Stimulated activated CD8-positive, alpha-beta memory T cell treated with anti-CD3 and anti-CD28 coated beads, Interleukin-2, amount 100 ng/mL, for 1 hour (primary cell): ENCODE results near the gene CAMK4.

Experiments
- DNase-seq, 2 donors: peaks; one replicate each; pipeline ENCODE4 v3.0.0-alpha.2; 2020; ENCODE audit warnings: low read depth in 2 of 2

The CAMK4 gene

DNA sequence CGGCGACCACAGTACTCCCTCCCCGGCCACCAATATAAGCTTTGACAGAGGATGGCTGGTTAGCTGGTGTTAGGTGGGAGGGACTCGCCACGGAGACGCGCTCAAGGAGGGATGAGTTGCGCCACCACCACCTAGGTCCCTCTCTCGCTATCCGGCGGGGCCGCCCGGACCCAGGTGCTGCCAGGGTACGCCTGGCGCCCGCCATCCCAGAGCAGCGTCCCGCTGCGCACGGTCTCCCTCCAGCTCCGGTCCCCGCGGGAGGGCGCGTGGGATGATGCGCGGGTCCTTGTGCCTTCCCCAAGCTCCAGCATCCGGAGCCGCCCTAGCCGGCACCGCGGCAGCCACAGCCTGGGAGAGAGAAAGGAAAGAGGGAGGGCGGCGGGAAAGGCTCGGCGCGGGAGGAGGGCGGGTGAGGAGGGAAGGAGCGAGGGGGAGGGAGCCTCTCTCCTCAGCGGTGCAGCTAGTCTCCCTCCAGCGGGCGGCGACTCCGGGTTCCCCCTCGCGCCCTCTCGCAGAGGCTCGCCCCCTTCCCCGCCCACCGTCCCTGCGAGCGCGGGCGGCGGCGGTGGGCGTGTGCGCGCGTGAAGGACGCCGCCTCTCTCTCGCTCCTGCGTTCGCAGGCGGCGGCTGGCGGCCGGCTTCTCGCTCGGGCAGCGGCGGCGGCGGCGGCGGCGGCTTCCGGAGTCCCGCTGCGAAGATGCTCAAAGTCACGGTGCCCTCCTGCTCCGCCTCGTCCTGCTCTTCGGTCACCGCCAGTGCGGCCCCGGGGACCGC is at the start of gene CAMK4:
Gene CAMK4, plus strand, starts transcription at position 598 of the 774 bp plus-strand sequence. Its CDS starts 100 bp downstream, at position 698.
- peak; percentile 49 to 72 for DNase-seq

DNA sequence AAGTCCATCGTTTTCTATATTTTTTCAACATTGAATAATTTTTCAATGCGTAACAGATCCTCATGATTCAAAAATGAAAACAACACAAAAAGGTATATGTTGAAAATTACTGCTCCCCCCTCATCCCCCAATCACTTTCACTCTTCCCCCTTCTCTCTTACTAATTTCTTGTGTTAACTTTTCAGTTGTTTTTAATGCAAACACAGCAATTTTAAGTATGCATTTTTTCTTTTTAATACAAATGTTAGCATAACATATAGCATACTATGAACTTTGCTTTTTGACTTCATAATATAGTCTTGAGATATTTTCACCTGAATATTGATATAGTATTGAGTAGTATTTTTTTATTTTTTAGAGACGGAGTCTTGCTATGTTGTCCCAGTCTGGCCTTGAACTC is 41.1 kb upstream of the CAMK4 start:
- no peak for DNase-seq

DNA sequence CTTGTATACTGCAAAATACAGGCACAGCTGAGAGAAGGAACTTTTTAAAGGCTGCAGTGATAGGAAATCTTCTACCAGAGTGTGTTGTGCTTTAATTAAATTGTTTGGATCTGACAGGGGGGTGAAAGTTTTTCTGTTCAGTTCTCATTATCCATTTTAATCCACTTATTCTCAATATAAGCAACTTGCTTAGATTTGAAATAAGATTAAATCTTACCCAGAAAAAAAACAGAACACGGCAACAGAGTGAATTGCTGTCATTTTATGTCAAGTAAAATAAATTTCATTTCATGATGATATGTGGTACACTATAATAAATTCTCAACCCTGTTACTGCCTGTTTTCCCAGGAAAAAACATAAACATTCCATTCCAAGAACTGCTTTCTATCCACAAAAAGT is 37.1 kb upstream of the CAMK4 start:
- DNase-seq, result no peak

DNA sequence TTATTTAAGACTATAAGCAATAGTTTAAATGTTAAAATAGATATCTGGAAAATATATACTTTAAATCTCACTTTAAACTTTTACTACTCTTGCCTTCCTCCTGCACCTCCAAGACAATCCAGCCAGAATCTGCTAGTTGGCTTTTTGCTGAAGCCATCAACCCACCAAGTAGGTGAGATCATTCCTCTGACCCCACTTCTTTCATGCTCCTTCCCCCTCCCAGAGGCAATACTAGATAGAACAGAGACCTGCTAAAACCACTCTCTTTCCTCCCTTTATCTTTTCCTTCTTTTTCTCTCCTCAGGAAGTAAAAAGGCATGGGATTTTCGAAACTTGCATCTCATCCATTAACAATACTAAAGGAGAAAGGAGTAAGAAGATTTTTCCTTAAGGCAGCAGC is 30.1 kb upstream of the CAMK4 start:
- no peak for DNase-seq

DNA sequence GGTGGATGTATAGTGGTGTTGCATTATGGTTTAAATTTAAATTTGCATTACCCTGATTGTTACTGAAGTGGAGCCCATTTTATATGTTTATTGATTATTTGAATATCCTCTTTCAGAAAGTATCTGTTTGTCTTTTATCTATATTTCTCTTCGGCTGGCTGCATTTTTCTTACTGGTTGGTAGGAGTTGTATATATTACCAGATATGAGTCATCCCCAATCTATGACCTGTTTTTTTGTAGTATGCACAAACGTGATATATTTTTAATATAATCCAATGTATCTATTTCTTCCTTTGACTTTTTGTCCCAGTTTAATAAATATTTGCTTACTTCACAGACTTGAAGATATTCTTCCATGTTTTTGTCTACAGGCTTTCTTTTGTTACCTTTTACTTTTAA is 29.3 kb upstream of the CAMK4 start:
- DNase-seq, result no peak

DNA sequence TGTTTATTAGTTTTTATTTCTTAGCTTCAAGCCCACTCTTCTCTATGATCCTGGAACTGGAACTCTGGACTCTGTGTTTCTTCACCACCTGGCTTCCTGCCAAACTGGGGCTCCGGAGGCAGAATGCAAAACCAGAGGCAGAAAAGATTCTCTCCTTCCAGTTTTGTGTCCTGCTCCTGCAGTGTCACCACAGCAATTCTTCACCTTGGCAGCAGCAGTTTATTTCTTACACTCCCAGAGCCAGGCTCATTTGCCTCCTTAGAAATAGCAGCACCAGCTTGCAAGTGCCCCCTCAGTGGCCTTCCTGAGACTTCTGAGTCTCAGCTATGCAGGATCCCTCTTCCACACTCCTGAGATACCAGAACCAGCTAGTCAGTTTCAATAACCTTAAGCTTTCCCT is 26.7 kb upstream of the CAMK4 start:
- no peak for DNase-seq

DNA sequence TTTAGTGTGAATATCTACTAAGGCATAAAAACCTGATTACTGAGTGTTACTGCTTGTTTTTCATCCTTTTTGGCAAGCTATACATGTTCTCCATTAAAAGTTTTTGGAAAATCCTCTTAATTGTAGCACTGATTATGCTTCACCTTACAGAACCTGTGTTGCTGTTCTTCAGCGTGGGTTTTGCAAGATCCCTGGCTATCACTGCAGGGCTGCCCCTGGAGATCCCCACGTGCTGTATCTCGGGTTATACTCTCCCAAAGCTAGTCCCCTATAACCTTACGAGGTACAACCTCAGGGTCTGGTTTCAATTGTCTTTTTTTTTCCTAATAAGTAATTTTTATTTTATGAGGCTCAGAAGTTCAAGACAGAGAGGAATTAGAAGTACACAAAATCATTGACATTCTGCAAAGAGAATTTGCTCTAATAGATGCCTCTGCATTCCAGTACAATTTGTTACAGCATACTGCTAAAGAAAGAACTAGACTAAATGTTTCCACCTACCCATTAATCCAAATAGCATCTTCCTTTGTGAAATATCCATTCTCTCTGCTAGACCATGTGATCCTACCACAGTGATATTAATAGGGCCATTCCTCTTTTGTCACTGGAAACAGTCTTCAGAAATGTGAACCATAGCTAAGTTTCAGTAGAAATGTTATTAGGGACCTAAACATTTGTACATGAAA is 25.8 kb upstream of the CAMK4 start:
- DNase-seq, result no peak

DNA sequence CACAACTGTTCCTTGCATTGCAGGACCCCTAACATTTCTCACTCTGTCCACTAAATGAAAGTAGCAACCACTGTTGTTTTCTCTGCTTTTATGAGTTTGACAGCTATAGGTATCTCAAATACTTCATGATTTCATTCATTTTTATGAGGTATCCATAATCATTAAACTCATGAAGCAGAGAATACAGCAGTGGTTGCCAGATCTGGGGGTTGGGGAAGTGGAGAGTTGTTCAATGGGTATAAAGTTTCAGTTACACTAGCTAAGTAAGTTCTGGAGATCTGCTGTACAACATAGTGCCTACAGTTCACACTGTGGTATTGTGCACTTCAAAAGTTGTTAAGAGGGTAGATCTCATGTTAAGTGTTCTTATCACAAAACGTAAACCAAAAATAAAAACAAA is 23.4 kb upstream of the CAMK4 start:
- no peak for DNase-seq

DNA sequence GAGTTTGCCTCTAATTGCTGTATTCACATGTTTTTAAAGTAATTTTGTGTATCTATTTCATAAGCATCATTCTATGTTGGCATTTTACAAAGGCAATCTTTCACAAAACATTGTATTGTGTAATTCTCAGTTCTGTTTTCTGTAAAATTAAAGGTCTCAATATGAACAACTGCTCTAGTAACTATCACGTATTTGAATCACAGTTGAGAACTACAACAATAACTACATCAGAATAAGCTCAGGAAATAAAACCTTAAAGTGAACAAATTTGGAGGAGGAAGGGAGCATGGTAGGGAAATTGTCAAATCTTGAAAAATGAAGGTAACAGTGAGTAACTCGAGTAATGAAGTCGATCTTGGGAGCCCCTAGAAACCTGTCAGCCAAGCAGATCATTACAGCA is 22.5 kb upstream of the CAMK4 start:
- DNase-seq, result no peak

DNA sequence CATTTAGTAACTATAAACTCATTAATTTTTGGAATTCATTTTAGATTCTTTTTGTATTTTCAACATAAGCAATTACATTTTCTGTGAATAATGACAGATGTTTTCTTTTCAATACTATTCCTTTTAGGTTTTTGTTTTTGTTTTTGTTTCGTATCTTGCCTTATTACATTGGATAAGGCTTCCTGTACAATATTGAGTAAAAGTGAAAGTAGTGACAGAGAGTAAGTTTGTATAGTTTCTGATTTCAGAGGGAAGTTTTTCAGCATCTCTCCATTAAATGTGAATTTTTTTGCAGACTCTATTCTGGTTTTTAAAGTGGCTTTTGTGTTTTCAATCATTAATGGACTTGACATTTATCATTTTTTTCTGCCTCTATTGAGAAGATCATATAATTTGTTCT is 12.8 kb upstream of the CAMK4 start:
- DNase-seq, result no peak

DNA sequence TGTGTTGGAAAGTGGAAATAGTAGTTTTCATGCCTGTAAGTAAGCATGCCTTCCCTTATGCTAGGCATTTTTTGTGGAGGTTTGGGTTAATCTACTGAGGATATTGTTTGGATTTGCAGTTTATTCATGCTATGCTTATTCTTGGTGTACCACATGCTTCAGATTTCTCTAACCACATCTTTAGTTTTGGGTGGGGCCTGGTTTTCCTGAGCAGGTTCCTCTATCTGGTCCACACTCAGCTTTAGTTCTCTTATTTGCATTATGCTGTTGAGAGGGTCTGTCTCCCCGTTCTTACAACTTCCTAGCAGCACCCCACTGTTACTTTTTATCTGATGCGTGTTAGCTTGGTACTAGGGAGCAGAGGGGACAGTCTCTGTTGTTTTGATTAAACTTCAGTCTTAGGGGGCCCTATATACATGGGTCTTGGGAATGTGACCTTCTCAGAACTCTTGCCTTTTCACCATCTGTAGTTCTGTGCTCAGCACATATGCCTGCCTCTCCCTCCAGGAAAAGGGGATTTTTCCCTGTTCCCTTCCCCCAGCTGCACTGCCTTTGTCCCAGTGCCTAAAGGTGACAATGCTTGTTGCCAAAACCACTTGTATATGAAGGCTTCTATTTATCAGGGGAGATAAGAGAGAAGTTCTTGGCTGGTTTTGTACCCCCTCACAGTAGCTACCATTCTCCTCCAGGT is 10.0 kb upstream of the CAMK4 start:
- DNase-seq, result no peak

DNA sequence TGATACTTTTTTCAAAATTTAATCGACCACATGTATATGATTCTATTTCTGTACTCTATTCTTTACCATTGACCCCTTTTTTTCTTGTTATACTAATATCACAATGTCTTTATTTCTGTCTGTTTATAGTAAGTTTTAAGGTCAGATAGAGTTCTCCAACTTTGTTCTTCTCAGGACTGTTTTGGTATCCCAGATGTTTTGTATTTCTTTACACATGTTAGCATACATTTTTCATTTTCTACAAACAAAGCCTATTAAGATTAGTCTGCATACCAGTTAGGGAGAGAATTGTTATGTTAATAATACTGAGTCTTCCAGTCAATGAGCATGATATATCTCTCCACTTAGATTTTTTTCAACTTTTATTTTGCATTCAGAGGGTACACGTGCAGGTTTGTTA is 8.2 kb upstream of the CAMK4 start:
- no peak for DNase-seq

DNA sequence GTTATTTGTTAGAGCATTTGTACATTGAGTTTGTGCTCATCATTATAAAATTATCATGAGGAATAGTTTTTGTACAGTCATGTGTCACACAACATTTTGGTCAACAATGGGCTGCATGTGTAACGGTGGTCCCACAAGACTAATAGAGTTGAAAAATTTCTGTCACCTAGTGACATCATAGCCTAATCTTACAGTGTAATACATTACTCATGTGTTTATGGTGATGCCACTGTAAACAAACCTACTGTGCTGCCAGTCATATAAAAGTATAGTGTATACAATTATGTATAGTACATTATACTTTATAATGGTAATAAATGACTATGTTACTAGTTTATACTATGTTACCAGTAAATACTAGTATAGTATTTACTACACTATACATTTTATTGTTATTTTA is 3.0 kb upstream of the CAMK4 start:
- DNase-seq, result no peak

DNA sequence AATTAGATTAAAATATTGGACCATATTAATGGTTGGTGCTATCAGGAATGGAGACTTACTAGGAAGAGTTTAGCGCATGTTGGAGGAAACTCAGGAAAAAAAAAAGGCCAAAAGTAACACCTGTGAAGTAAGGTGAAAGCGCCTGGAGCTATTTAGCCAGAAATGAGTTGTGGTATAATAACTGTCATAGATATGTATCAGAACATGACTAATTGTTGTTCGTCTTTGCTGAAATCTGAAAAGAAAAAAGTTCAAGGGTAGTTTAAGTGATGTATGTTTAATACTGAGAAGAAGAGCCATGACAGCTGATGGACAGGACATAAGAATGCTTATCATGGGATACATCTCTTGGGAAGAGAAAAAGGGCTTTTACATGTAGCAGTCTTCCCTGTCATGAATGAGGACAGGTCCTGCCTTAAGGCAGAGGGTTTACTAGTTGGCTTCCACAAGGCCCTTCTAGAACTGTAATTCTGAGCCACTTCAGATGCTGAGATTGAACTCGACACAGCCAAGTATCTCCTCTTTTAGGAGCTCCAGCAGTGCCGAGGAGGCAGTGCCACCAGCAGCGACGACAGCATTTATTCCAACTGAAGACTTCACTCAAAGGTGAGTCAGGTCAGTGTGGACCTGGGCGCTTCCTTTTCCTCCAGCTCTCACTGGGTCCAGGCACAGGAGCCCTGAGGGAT is 940 bp upstream of the CAMK4 start:
- no peak for DNase-seq

DNA sequence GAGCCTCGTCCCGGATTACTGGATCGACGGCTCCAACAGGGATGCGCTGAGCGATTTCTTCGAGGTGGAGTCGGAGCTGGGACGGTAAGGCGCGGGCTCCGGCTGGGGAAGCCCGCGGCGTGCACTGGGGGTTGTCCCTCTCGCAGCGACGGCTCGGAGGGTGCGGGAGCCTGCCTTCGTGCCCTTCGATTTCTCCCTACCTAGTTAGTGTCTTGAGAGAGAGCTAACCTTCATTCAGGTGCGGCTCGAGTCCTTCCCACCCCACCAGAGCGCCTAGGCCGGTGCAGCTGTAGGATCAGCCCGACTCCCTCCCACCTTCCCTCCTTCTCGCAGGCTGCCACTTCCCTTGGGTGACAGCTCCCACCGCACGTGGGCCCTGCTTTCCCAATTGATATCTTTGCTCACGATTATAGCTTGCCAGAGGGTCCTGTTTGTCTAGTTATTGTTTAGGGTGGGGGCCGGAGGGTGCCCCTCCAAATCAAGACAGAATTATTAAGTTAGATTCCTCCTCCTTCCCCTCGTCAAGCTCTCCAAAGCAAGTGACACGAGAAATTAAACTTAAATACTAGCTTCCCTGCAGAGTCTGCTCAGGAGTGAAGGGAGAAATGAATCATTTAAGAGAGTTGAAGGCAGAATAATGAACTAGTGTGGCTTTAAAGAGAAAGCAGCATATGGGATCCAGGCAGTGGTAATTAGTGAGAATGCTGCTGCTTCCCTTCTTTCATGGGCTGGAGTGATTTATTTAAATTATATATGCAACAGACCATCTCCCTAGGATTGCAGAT is 569 bp downstream of the CAMK4 start:
- DNase-seq, result no peak

DNA sequence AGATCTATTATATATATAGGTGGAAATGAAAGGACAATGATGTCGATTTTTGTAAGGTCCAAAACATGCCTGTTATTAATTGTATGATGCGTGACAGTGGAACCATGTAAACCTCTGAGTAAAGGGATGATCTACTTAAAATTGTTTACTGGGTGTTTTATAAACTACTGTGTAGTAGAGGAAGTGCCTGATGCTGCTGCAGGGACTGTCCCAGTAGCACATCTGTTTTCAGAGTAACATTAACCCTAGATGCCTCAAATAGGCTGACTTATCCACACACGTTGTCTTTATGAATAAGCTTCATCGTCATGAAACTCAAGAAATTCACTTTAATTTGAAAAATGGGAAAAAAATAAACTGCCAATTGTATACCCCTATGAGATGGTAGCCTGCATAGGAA is 1.7 kb downstream of the CAMK4 start:
- DNase-seq, result no peak

DNA sequence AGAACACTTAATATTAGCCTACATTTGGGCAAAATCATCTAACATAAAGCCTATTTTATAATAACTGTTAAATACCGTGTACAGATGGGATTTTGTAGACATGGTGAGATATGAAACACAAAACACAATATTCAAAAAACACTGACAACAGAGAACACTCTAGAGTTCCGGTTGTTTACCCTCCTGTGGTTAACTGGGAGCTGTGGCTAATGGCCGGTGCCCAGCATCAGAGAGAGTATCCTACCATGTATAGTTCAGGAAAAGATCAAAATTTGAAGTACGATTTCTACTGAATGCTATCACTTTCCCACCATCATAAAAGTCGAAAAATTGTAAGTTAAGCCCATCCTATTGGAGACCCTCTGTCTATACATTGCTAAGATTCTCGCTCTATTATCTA is 2.4 kb downstream of the CAMK4 start:
- no peak for DNase-seq

DNA sequence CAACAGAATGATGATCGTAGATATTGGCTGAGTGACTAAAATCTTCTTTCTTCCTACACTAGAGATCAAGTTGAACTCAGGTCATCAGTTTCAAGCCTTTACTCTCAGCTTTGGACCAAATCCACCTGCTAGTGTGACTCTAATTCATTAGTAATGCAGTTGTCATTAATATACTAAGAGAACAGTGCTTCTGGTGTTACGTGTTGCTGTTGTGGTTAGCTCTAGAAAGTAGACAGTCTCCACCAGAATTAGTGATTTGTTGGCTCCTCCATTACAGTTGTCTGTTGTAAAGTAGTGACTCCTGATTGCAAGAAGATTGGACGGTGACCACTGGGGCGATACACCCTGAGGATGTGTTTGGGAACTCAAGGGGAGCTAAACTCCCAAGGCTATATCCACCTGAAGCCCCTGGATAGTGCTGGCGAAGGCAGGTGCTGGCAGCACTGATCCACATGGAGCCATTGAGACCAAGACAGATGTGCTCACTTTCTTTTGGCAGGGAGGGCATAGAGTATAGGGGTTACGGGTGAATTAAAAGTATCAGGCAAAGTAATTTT is 3.1 kb downstream of the CAMK4 start:
- no peak for DNase-seq

DNA sequence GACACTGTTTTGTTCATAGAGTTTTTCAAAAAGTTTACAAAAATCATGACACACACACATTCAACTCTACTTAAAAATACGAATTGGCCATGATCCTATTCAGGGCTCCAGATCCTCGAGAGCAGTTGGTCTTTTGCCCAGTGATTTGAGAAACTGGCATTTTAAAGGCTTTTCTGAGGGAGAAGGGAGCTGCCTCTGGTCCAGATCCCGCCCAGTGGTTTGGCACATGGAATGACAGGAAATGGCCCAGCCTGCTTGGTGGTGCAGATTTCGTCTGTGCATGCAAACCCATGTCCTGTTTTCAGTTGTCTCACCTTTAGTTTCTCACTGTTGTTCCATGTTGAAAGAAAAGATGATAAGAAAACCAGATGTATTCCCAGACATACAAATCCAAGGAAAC is 3.6 kb downstream of the CAMK4 start:
- DNase-seq, result no peak

DNA sequence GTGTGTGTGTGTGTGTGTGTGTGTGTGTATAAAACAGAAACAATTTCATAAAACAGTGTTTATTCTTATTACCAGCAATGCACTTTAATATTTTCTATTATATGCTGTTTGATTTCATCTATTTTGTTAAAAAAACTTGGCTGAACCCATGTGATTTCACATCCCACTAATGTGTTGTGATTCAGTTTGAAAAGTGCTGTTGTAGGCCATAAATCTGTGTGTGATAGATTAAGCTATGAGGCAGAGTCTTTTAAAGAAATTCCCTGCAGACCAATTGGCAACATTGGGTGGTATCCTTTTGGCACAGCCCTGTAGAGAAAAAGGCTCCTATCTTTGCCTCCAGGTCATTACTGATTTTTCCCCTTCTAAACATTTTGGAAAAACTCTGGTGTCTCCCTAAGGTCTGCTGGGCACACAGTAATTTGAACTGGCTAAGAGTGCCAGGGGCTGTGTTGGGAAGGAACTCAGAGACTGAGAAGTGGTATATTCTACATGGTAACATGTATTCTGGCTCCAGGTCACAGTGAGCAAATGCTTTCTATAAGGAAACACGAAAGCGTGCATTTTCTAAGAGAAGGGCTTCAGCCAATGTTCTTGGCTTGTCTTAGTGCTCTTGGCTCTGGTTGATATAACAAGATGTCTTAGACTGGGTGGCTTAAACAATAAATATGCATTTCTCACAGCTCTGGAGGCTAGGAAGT is 4.5 kb downstream of the CAMK4 start:
- DNase-seq, result no peak
